Uterus (tissue), 2 donors: ENCODE measurements around the gene SLC51B.

ENCODE experiments used
- CTCF ChIP-seq, 4 experiments: fragments of 200-600 bp in 2 of 4; fragments of 450-650 bp in 2 of 4; sonication (generic) in 2 of 4; IDR thresholded peaks; one replicate each; pipeline ENCODE4 v1.5.1; 2016 to 2019; ENCODE audit warnings: antibody characterized with exemption in 4 of 4, mild to moderate bottlenecking in 2 of 4, moderate library complexity in 1 of 4
- POLR2A ChIP-seq, 2 donors: fragments of 450-650 bp; IDR thresholded peaks; one replicate each; pipeline ENCODE4 v1.6.1; 2016; ENCODE audit warnings: antibody characterized with exemption in 2 of 2, mild to moderate bottlenecking in 1 of 2, moderate library complexity in 1 of 2

DNA sequence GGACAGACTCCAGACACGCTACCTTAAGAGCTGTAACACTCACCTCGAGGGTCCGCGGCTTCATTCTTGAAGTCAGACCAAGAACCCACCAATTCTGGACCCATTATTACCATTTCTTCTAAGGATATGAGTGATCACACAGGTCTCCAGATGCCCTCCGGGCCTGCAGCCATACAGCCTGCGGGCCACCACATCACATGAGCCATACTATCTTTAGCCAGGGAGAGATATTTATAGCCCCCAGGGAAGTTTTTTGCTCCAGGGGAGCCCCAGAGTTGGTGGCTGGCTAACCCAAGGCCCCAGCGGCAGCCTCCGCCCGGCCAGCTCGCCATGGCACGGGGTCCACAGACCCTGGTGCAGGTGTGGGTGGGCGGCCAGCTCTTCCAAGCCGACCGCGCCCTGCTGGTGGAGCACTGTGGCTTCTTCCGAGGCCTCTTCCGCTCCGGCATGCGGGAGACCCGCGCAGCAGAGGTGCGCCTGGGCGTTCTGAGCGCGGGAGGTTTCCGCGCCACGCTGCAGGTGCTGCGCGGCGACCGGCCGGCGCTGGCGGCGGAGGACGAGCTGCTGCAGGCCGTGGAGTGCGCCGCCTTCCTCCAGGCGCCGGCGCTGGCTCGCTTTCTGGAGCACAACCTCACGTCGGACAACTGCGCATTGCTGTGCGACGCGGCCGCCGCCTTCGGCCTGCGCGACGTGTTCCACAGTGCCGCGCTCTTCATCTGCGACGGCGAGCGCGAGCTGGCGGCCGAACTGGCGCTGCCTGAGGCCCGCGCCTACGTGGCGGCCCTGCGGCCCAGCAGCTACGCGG is 31.5 kb downstream of the SLC51B start, which contains the start of gene KBTBD13:
- TF ChIP-seq POLR2A (IDR thresholded peaks at IDR 0.05) (no peak), CTCF (IDR thresholded peaks at IDR 0.05) (no peak)
